ENCODE results near the gene GOSR2.

GOSR2 gene

DNA sequence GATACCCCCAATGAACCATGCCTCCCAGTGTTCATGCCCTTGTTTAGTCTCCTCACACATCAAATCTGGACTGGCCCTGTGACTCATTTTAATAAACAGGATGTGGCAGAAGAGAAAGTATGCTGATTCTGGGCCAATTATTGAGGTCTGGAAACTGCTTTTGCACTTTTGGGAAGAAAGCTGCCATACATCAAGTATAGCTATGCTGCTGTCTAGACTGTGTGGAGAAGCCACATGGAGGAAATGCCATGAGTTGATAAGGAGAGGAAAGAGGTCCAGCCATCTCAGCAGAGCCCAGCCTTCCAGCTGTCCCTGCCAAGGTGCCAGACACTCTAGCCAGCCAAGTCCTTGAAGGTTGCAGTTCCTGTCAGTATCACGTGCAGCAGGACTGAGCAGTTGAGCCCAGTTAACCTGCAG is 39.4 kb downstream of the GOSR2 start:
- H3K4me1 Mint-ChIP-seq, result peaks cover 5% of the 10 kb centered on the region

GRCh38 chr17:46963571-46963970 is 40.6 kb downstream of the GOSR2 start:
- ATAC-seq (replicated peaks; ENCODE audit: extremely low read depth, poor library complexity, severe bottlenecking) (no peak), DNase-seq (ENCODE audit: low spot score in 2 of 2) (no peak)
- peaks cover 5% of the 10 kb centered on the region for H3K4me1 Mint-ChIP-seq
- H3K27ac Mint-ChIP-seq (ENCODE audit: low read depth), result no peak overlapping the region
- peaks cover 4% of the 10 kb centered on the region for H3K36me3 Mint-ChIP-seq (ENCODE audit: insufficient read depth)
- H3K4me3 Mint-ChIP-seq, result no peak overlapping the region
- no peaks in the 10 kb centered on the region for H3K9me3 Mint-ChIP-seq
- no peaks in the 10 kb centered on the region for H3K27me3 Mint-ChIP-seq

More for the DNA sequence above, 39.4 kb downstream of the GOSR2 start:
- ATAC-seq (replicated peaks; ENCODE audit: extremely low read depth, poor library complexity, severe bottlenecking) (peak; percentile 14), DNase-seq (ENCODE audit: low spot score in 2 of 2) (no peak)
- no peaks in the 10 kb centered on the region for H3K27me3 Mint-ChIP-seq
- no peak overlapping the region for H3K27ac Mint-ChIP-seq (ENCODE audit: low read depth)
- H3K9me3 Mint-ChIP-seq, result no peaks in the 10 kb centered on the region
- peaks cover 4% of the 10 kb centered on the region for H3K36me3 Mint-ChIP-seq (ENCODE audit: insufficient read depth)
- H3K4me3 Mint-ChIP-seq, result no peak overlapping the region

DNA sequence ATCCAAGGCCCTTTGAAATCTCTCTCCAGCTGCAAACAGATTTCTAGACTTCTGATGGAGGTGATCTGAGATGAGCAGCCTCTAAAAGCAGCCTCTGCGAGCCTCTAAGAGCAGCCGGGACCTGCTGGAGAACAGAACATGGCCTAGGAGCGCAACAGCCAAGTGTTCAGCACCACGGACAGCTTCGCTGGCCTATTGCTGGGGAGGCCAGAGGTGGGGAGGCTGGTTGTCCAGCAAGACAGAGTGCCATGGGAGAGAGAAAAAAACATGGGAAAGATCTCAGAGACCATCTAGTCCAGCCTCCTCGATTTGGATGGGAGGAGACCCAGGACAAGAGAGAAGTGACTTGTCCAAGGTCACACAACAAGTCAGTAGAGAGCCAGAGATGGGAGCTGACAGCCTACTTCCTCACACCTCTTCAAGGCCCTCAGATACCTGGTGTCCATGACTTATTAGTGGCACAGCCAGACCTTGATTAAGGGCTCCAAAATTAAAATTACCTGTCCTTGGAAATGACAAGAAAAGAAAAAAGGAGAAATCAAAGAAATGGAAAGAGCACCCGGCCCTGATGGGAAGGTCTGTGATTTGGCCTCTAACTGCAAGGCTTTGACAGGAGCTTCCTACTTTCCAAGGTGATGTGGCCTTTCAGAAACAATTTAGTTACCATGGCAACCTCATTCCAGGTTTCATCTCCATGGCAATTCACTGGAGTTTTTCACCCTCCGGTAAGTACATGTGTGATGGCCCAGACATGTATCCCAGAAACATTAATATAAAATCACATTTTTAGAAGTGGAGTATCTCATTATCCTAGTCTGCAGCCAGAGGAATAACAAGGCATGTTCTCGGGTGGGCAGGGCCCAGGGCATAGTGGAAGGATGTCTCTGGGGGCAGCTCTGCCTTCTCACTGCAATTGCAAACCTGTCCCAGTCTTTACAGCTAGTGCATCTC is 41.6 kb downstream of the GOSR2 start:
- H3K27ac Mint-ChIP-seq (ENCODE audit: low read depth), result no peak overlapping the region
- H3K4me3 Mint-ChIP-seq, result no peak overlapping the region
- ATAC-seq (replicated peaks; ENCODE audit: extremely low read depth, poor library complexity, severe bottlenecking) (no peak), DNase-seq (ENCODE audit: low spot score in 2 of 2) (no peak)
- no peaks in the 10 kb centered on the region for H3K27me3 Mint-ChIP-seq
- peaks cover 4% of the 10 kb centered on the region for H3K36me3 Mint-ChIP-seq (ENCODE audit: insufficient read depth)
- H3K9me3 Mint-ChIP-seq, result no peaks in the 10 kb centered on the region
- H3K4me1 Mint-ChIP-seq, result peaks cover 5% of the 10 kb centered on the region

DNA sequence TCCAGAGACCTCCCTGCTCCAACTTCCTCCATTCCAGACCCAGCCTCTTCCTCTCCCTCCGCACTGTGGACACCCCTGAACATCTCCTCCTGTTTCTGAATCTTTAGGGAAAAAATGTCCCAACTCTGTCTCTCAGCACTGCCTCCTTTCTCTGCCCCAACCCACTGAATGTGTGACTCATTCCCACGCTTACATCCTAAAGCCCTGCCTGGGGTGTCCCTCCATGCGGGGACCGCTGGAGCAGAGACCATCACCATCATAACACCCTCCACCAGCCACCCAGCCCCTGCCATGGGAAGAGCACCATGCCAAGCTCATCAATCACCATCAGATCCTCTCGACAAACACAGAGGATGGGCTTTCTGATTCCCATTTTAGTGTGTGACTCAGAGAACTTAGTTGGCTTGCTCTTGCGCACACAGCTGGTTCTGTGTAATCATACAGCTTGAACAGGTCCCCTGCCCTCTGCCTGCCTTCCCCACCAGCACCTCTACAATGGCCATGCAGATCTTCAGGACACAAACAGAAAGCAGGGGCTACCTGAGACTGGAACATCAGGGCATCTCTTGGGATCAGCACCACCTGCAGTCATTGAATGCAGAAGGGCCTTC is 45.4 kb downstream of the GOSR2 start:
- H3K4me1 Mint-ChIP-seq, result no peaks in the 10 kb centered on the region
- no peak overlapping the region for H3K27ac Mint-ChIP-seq (ENCODE audit: low read depth)
- peaks cover 6% of the 10 kb centered on the region for H3K27me3 Mint-ChIP-seq
- ATAC-seq (replicated peaks; ENCODE audit: extremely low read depth, poor library complexity, severe bottlenecking) (no peak), DNase-seq (ENCODE audit: low spot score in 2 of 2) (no peak)
- no peak overlapping the region for H3K4me3 Mint-ChIP-seq
- H3K9me3 Mint-ChIP-seq, result no peaks in the 10 kb centered on the region
- H3K36me3 Mint-ChIP-seq (ENCODE audit: insufficient read depth), result peaks cover 5% of the 10 kb centered on the region

DNA sequence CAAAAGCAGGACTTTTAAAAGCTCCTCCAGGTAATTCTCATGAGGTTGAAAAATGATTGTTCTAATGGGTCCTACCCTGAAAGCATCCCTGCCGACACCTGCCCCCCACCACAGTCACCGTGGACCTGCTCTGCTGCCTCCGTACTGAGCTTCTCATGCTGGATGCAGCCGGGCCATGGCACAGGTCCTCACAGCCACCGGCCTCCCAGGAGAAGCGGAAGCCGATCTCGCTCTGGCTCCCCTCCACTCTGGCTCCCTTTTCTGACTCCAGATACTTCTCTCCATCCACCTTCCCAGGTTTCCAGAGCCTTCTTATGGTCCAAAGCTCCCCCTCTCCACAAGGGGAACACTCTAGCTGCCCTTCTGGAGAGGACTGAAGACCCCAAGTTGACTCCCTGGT is 45.9 kb downstream of the GOSR2 start:
- DNase-seq (ENCODE audit: low spot score in 2 of 2), result no peak
- peaks cover 9% of the 10 kb centered on the region for H3K27me3 Mint-ChIP-seq
- no peak for ATAC-seq (replicated peaks; ENCODE audit: extremely low read depth, poor library complexity, severe bottlenecking)
- no peak overlapping the region for H3K27ac Mint-ChIP-seq (ENCODE audit: low read depth)
- H3K4me3 Mint-ChIP-seq, result no peak overlapping the region
- H3K36me3 Mint-ChIP-seq (ENCODE audit: insufficient read depth), result peaks cover 5% of the 10 kb centered on the region
- no peaks in the 10 kb centered on the region for H3K9me3 Mint-ChIP-seq
- no peaks in the 10 kb centered on the region for H3K4me1 Mint-ChIP-seq

GRCh38 chr17:46971647-46972300 is 48.8 kb downstream of the GOSR2 start:
- no peak for DNase-seq (ENCODE audit: low spot score in 2 of 2)
- peaks cover 6% of the 10 kb centered on the region for H3K36me3 Mint-ChIP-seq (ENCODE audit: insufficient read depth)
- no peaks in the 10 kb centered on the region for H3K4me1 Mint-ChIP-seq
- H3K4me3 Mint-ChIP-seq, result no peak overlapping the region
- no peak overlapping the region for H3K27ac Mint-ChIP-seq (ENCODE audit: low read depth)
- H3K9me3 Mint-ChIP-seq, result no peaks in the 10 kb centered on the region
- peaks cover 25% of the 10 kb centered on the region for H3K27me3 Mint-ChIP-seq
- ATAC-seq (replicated peaks; ENCODE audit: extremely low read depth, poor library complexity, severe bottlenecking), result no peak

GRCh38 chr17:46972346-46972745 is 49.4 kb downstream of the GOSR2 start:
- H3K4me1 Mint-ChIP-seq, result no peaks in the 10 kb centered on the region
- no peak overlapping the region for H3K27ac Mint-ChIP-seq (ENCODE audit: low read depth)
- H3K4me3 Mint-ChIP-seq, result no peak overlapping the region
- H3K9me3 Mint-ChIP-seq, result no peaks in the 10 kb centered on the region
- DNase-seq (ENCODE audit: low spot score in 2 of 2) (no peak), ATAC-seq (replicated peaks; ENCODE audit: extremely low read depth, poor library complexity, severe bottlenecking) (no peak)
- peaks cover 6% of the 10 kb centered on the region for H3K36me3 Mint-ChIP-seq (ENCODE audit: insufficient read depth)
- peaks cover 31% of the 10 kb centered on the region for H3K27me3 Mint-ChIP-seq

- no peak overlapping the region for H3K27ac Mint-ChIP-seq (ENCODE audit: low read depth)
- DNase-seq (ENCODE audit: low spot score in 2 of 2) (no peak), ATAC-seq (replicated peaks; ENCODE audit: extremely low read depth, poor library complexity, severe bottlenecking) (no peak)
- H3K27me3 Mint-ChIP-seq, result peaks cover 43% of the 10 kb centered on the region
- peaks cover 6% of the 10 kb centered on the region for H3K36me3 Mint-ChIP-seq (ENCODE audit: insufficient read depth)
- no peaks in the 10 kb centered on the region for H3K9me3 Mint-ChIP-seq
- no peak overlapping the region for H3K4me3 Mint-ChIP-seq
- H3K4me1 Mint-ChIP-seq, result peaks cover 5% of the 10 kb centered on the region
Measured at GRCh38 chr17:46974086-46974485, 51.1 kb downstream of the GOSR2 start.

- peaks cover 53% of the 10 kb centered on the region for H3K27me3 Mint-ChIP-seq
- peaks cover 3% of the 10 kb centered on the region for H3K36me3 Mint-ChIP-seq (ENCODE audit: insufficient read depth)
- ATAC-seq (replicated peaks; ENCODE audit: extremely low read depth, poor library complexity, severe bottlenecking), result no peak
- H3K4me3 Mint-ChIP-seq, result no peak overlapping the region
- H3K4me1 Mint-ChIP-seq, result peaks cover 13% of the 10 kb centered on the region
- no peak overlapping the region for H3K27ac Mint-ChIP-seq (ENCODE audit: low read depth)
- no peaks in the 10 kb centered on the region for H3K9me3 Mint-ChIP-seq
- DNase-seq (ENCODE audit: low spot score in 2 of 2), result no peak
Measured at GRCh38 chr17:46975287-46975686, 52.3 kb downstream of the GOSR2 start.

DNA sequence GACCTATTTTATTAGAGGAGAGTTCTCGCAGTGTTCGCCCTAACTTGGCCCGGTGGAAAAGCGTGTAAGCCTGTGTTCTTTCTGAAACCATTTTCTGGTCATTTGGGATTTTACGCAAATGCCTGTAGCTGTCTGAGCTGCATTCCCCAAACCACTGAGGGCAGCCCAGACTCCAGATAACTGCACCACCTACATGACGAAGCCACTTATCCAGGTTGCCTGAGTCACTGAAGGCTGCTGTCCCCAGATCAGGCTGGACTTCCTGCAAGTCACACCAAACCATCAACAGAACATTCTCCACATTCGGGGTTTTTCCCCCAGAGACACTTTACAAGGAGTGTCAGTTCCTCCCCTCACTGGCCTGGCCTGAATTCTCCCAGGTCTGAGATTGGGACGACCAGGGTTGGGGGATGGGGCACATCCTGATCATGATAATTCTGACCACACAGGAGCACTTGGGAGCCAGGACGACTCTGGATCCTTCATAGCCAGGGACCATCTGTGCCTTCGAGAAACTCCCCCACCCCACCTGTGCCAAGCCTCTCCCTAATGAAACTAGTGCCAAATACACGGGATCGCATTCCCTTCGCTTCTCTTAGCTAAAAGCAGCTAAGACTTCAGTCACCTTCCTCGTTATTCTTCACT is 53.8 kb downstream of the GOSR2 start:
- DNase-seq (ENCODE audit: low spot score in 2 of 2) (no peak), ATAC-seq (replicated peaks; ENCODE audit: extremely low read depth, poor library complexity, severe bottlenecking) (no peak)
- Mint-ChIP-seq H3K9me3 (no peaks in the 10 kb centered on the region), H3K4me3 (no peak overlapping the region), H3K27ac (ENCODE audit: low read depth) (no peak overlapping the region), H3K4me1 (peaks cover 15% of the 10 kb centered on the region), H3K27me3 (peaks cover 64% of the 10 kb centered on the region), H3K36me3 (ENCODE audit: insufficient read depth) (peaks cover 1% of the 10 kb centered on the region)

DNA sequence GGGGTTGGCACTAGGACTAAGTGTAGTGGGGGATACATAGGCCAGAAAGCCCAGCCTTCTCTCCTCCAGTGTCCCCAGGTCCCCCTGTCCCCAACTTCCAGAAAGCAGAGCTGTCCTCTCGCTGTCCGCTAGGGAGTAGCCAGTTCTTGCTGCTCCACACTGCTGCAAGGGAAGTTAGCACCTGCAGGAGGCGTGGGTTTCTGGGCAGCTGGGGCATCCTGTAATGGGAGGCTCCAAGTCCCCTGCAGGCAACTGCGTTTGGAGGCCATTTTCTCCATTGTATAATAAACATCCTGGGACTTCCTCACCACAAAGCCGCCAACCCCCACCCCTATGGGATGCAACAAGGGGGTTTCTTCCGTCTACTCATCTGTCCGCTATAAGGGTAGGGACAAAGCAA is 54.4 kb downstream of the GOSR2 start:
- peaks cover 64% of the 10 kb centered on the region for H3K27me3 Mint-ChIP-seq
- H3K4me3 Mint-ChIP-seq, result no peak overlapping the region
- H3K36me3 Mint-ChIP-seq (ENCODE audit: insufficient read depth), result peaks cover 1% of the 10 kb centered on the region
- peaks cover 15% of the 10 kb centered on the region for H3K4me1 Mint-ChIP-seq
- no peaks in the 10 kb centered on the region for H3K9me3 Mint-ChIP-seq
- DNase-seq (ENCODE audit: low spot score in 2 of 2), result no peak
- H3K27ac Mint-ChIP-seq (ENCODE audit: low read depth), result no peak overlapping the region
- ATAC-seq (replicated peaks; ENCODE audit: extremely low read depth, poor library complexity, severe bottlenecking), result no peak

DNA sequence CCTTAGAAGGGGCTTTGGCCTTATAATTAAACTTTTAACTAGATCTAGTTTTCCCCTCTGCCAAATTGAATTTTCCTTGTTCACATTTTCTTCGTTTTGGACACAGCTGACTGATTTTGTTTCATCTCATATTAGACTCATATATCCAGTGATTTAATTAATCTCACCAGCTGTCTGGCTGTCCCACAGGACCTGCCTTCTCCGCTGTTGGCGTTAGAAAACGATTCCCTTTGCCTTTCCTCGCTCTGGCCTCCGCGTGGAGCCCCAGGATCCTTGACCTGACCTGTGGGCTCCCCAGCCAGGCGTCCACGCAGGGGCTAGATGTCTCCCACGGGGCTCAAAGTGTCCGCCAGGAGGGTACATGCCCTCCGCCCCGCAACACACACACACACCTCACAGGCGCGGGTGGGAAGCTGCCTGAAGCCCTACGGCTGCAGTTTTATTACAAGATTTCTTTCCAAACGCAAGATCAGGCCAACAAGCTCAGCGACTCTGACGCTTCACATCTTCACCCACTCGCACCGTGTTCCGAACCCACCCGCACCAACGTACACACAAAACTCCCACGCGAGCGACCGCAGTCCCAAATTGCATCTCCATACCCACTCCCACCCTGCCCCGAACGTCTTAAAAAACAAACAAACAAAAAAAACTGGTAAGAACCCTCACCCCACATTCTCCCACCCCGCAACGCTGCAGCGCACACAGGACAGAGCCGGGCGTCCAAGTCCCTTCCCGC is 55.0 kb downstream of the GOSR2 start:
- DNase-seq (ENCODE audit: low spot score in 2 of 2), result no peak
- Mint-ChIP-seq H3K4me3 (peak overlapping the region; percentile 76), H3K27ac (ENCODE audit: low read depth) (peak overlapping the region; percentile 46), H3K36me3 (ENCODE audit: insufficient read depth) (peaks cover 1% of the 10 kb centered on the region), H3K27me3 (peaks cover 63% of the 10 kb centered on the region), H3K4me1 (peaks cover 15% of the 10 kb centered on the region), H3K9me3 (no peaks in the 10 kb centered on the region)
- ATAC-seq (replicated peaks; ENCODE audit: extremely low read depth, poor library complexity, severe bottlenecking), result no peak
